Endothelial cell of umbilical vein (primary cell): ENCODE results near the gene HLA-DQA1. TPM values are rescaled to one million over a fixed set of nuclear protein-coding genes. Genes with fewer than 3 reads are reported as not detected.
"Not testable (repeated sequence)": the region's sequence is repeated elsewhere in the genome, so short reads cannot be mapped to it uniquely, and the experiment has no call there.

ENCODE experiments used
- BruUV-seq: library from RNA; stranded (reverse); fragments of 400-500 nt; replicated peaks from 2 replicates; lab custom pipeline; 2021; lab: Mats Ljungman, UMichigan
- CTCF ChIA-PET: fragments of 300-600, 350-600 bp; sonication (Branson Sonifier 250); formaldehyde crosslinking; loops from one replicate; lab custom pipeline; 2021; ENCODE audit warnings: antibody characterized with exemption, inconsistent platforms; lab: Charles Lee
- POLR2A ChIA-PET: fragments of 300-600, 350-600 bp; sonication (Branson Sonifier 250); formaldehyde crosslinking; loops from one replicate; lab custom pipeline; 2021; ENCODE audit warnings: antibody characterized with exemption, inconsistent platforms; lab: Charles Lee
- DNase-seq: peaks from one replicate; pipeline ENCODE4 v3.0.0-alpha.2; 2011; ENCODE audit warnings: low read depth, low spot score
- FAIRE-seq: peaks from 2 replicates; lab custom pipeline; 2011; peaks lifted over from hg19 to GRCh38; lab: Jason Lieb, UNC
- H2AFZ ChIP-seq: 2 replicates; pipeline ENCODE4 v1.6.0; 2012; ENCODE audit warnings: low read depth, low read length, control low read depth, inconsistent platforms
- H3K27ac ChIP-seq: 2 replicates; pipeline ENCODE4 v1.5.1; 2011; ENCODE audit warnings: low read depth, mild to moderate bottlenecking, control low read depth, low read length, moderate library complexity; ENCODE audit not compliant: insufficient read depth
- H3K27me3 ChIP-seq, 2 experiments: 2 replicates each; pipeline versions ENCODE4 v1.6.0 to v1.6.1; 2011; ENCODE audit warnings: low read length in 2 of 2, mixed read lengths in 1 of 2; ENCODE audit not compliant: control insufficient read depth in 2 of 2, insufficient read depth in 2 of 2
- H3K36me3 ChIP-seq, 2 experiments: 2 replicates in 1 of 2; 3 replicates in 1 of 2; pipeline ENCODE4 v1.5.1; 2011; ENCODE audit warnings: low read length in 2 of 2, mild to moderate bottlenecking in 1 of 2, moderate library complexity in 1 of 2; ENCODE audit not compliant: control insufficient read depth in 2 of 2, insufficient read depth in 2 of 2; ENCODE audit errors: extremely low read depth in 1 of 2
- H3K4me1 ChIP-seq: 3 replicates; pipeline ENCODE4 v1.5.1; 2011; ENCODE audit warnings: mild to moderate bottlenecking, low read length; ENCODE audit not compliant: control insufficient read depth, insufficient read depth; ENCODE audit errors: extremely low read depth
- H3K4me2 ChIP-seq: 2 replicates; pipeline ENCODE4 v1.6.1; 2011; ENCODE audit warnings: low read length, control low read depth, mixed read lengths; ENCODE audit not compliant: insufficient read depth
- H3K4me3 ChIP-seq, 3 experiments: fragments of 200-600 bp in 1 of 3; sonication (generic), shearing (Covaris generic) in 1 of 3; replicated peaks in 1 of 3; 2 replicates each; pipeline ENCODE4 v1.5.1; 2011 to 2016; ENCODE audit warnings: control low read depth in 3 of 3, low read length in 3 of 3, mild to moderate bottlenecking in 2 of 3, inconsistent platforms in 1 of 3, low read depth in 1 of 3, moderate library complexity in 1 of 3; ENCODE audit not compliant: insufficient read depth in 1 of 3
- H3K79me2 ChIP-seq: 2 replicates; pipeline ENCODE4 v1.6.0; 2012; ENCODE audit warnings: low read length, inconsistent platforms; ENCODE audit not compliant: control insufficient read depth, insufficient read depth
- H3K9ac ChIP-seq: replicated peaks from 2 replicates; pipeline ENCODE3; 2011; ENCODE audit warnings: low read length, control low read depth; ENCODE audit not compliant: insufficient read depth; ENCODE audit errors: extremely low read depth
- H3K9me1 ChIP-seq: replicated peaks from 3 replicates; pipeline ENCODE4 v1.6.0; 2011; ENCODE audit warnings: mild to moderate bottlenecking, low read length; ENCODE audit not compliant: control insufficient read depth, insufficient read depth; ENCODE audit errors: extremely low read depth
- H3K9me3 ChIP-seq: replicated peaks from 2 replicates; pipeline ENCODE4 v1.5.1; 2012; ENCODE audit warnings: low read length, inconsistent platforms; ENCODE audit not compliant: control insufficient read depth, insufficient read depth
- H4K20me1 ChIP-seq: replicated peaks from 2 replicates; pipeline ENCODE3; 2011; ENCODE audit warnings: mild to moderate bottlenecking, low read length; ENCODE audit not compliant: control insufficient read depth, insufficient read depth; ENCODE audit errors: extremely low read depth
- CTCF ChIP-seq, 2 donors: IDR thresholded peaks; 1 replicate in 1 of 2; 2 replicates in 1 of 2; pipeline ENCODE4 v1.5.1; 2011; ENCODE audit warnings: low read length in 2 of 2, mild to moderate bottlenecking in 2 of 2, moderate library complexity in 2 of 2, control low read depth in 1 of 2, inconsistent platforms in 1 of 2, low read depth in 1 of 2; ENCODE audit not compliant: insufficient read depth in 1 of 2; ENCODE audit errors: extremely low read depth in 1 of 2
- EZH2 ChIP-seq: IDR thresholded peaks from 2 replicates; pipeline ENCODE4 v1.6.1; 2012; ENCODE audit warnings: borderline replicate concordance, low read depth, mild to moderate bottlenecking, moderate library complexity, low read length, inconsistent platforms; ENCODE audit not compliant: severe bottlenecking
- FOS ChIP-seq: IDR thresholded peaks from 2 replicates; pipeline ENCODE4 v1.6.1; 2011; ENCODE audit warnings: mild to moderate bottlenecking, low read length, moderate library complexity, borderline replicate concordance; ENCODE audit not compliant: insufficient read depth
- GATA2 ChIP-seq: IDR thresholded peaks from 2 replicates; pipeline ENCODE4 v1.7.0; 2011; ENCODE audit warnings: low read depth, mild to moderate bottlenecking, moderate library complexity, mixed read lengths, low read length; ENCODE audit not compliant: insufficient read length, insufficient read depth
- JUN ChIP-seq: IDR thresholded peaks from 2 replicates; pipeline ENCODE4 v1.6.1; 2011; ENCODE audit warnings: borderline replicate concordance, low read depth; ENCODE audit not compliant: insufficient read length, insufficient read depth
- MAX ChIP-seq: IDR thresholded peaks from 2 replicates; pipeline ENCODE4 v1.6.1; 2011; ENCODE audit not compliant: insufficient read depth, insufficient read length
- MYC ChIP-seq: IDR thresholded peaks from one replicate; pipeline ENCODE4 v1.6.1; 2011; ENCODE audit warnings: mild to moderate bottlenecking, low read depth, low read length
- POLR2A ChIP-seq: IDR thresholded peaks from 2 replicates; pipeline ENCODE4 v1.6.1; 2012; ENCODE audit warnings: low read depth, mild to moderate bottlenecking, control low read depth, low read length
- POLR2AphosphoS5 ChIP-seq: IDR thresholded peaks from 2 replicates; pipeline ENCODE4 v1.6.1; 2012; ENCODE audit warnings: low read depth, mild to moderate bottlenecking, control low read depth, low read length, moderate library complexity; ENCODE audit not compliant: insufficient read depth
- dilution Hi-C: fragments of 300-500 bp; cut with MboI; formaldehyde crosslinking; loops from one replicate; pipeline ENCODE4 v1.15.0; 2019; ENCODE audit warnings: low sequenced_read_pairs; ENCODE audit not compliant: extremely low pct_ligation_motif_present
- intact Hi-C: fragments of 100-400 bp; cut with micrococcal nuclease; formaldehyde crosslinking; loops from one replicate; pipeline ENCODE4 v1.10.0; 2022
- polyA plus RNA-seq, 4 experiments: library from polyadenylated mRNA; depleted of rRNA in 3 of 4; stranded (reverse) in 3 of 4; unstranded in 1 of 4; fragments of >200 nt; gene quantifications; 2 replicates each; pipeline versions ENCODE4 v1.2.1 to v1.2.3, GENCODE V29; 2011 to 2012; ENCODE audit warnings: missing spikeins in 1 of 4
- total RNA-seq: library from RNA; stranded (reverse); gene quantifications from 2 replicates; pipeline ENCODE4 v1.2.3, GENCODE V29; 2021

The HLA-DQA1 gene
- total and polyA plus RNA-seq, 2 donors (not counting 3 experiments of a cell fraction or from before 2014, with no cell fraction given) = not detected

- Histone ChIP-seq H3K4me1 (no peaks in the 10 kb centered on the region), H3K27me3 (no peaks in the 10 kb centered on the region), H3K36me3 (no peaks in the 10 kb centered on the region), H3K9me1 (no peaks in the 10 kb centered on the region), H3K9ac (no peak overlapping the region), H3K4me3 (no peak overlapping the region), H4K20me1 (no peaks in the 10 kb centered on the region), H3K79me2 (no peaks in the 10 kb centered on the region), H3K4me2 (no peak overlapping the region), H3K9me3 (no peaks in the 10 kb centered on the region), H3K27ac (no peak overlapping the region), H2AFZ (no peak overlapping the region)
- intact Hi-C loops (no loop called here), dilution Hi-C loops (no loop called here)
- POLR2A ChIA-PET = no interaction called here
- no peak for FAIRE-seq
- no peak for DNase-seq
- TF ChIP-seq MAX = no peak
- no peak for TF ChIP-seq FOS
- no peak for TF ChIP-seq JUN
- TF ChIP-seq EZH2 = no peak
- TF ChIP-seq GATA2 = no peak
- TF ChIP-seq POLR2AphosphoS5 = no peak
- TF ChIP-seq CTCF (IDR thresholded peaks at IDR 0.05; ENCODE audit: extremely low read depth in 1 of 2, insufficient read depth in 1 of 2, low read depth in 1 of 2, low read length in 2 of 2) = no peak
- TF ChIP-seq POLR2A = no peak
- no peak for TF ChIP-seq MYC
- no TSS peak for BruUV-seq
- CTCF ChIA-PET = no interaction called here
Measured at GRCh38 chr6:32641122-32641521, 3.9 kb downstream of the HLA-DQA1 start.

GRCh38 chr6:32641785-32642719 is 4.8 kb downstream of the HLA-DQA1 start:
- H3K9me1 ChIP-seq, POLR2A ChIA-PET, H3K27ac ChIP-seq, H3K4me3 ChIP-seq, intact Hi-C loops, H2AFZ ChIP-seq, dilution Hi-C loops, H3K36me3 ChIP-seq, H3K4me2 ChIP-seq, BruUV-seq, H4K20me1 ChIP-seq, H3K9ac ChIP-seq, CTCF ChIA-PET, H3K27me3 ChIP-seq, H3K4me1 ChIP-seq, FAIRE-seq, H3K9me3 ChIP-seq, DNase-seq, H3K79me2 ChIP-seq: not testable (repeated sequence)
